Naive B cell (primary cell): ENCODE measurements around the gene FCHSD2. TPM values are rescaled to one million over a fixed set of nuclear protein-coding genes. Genes with fewer than 3 reads are reported as not detected.
"Not testable (repeated sequence)": the region's sequence is repeated elsewhere in the genome, so short reads cannot be mapped to it uniquely, and the experiment has no call there.

ENCODE experiments used
- ATAC-seq, 2 donors: fragments of 150-1000 bp; cut with Tn5 transposase; 2 replicates each; pipeline ENCODE4 v1.10.0; 2021; ENCODE audit warnings: low read depth in 2 of 2, mild to moderate bottlenecking in 2 of 2, moderate library complexity in 2 of 2
- DNase-seq: peaks from one replicate; pipeline ENCODE4 v3.0.0; 2022
- H3K27ac Mint-ChIP-seq, 6 donors: one replicate each; pipeline ENCODE4 v1.8.0; 2020 to 2022; ENCODE audit warnings: mild to moderate bottlenecking in 6 of 6, mixed read lengths in 6 of 6, moderate library complexity in 5 of 6, inconsistent platforms in 2 of 6
- H3K27me3 Mint-ChIP-seq, 3 donors: one replicate each; pipeline ENCODE4 v1.8.0; 2021 to 2022; ENCODE audit warnings: mixed read lengths in 3 of 3, mild to moderate bottlenecking in 1 of 3
- H3K36me3 Mint-ChIP-seq, 2 donors: one replicate each; pipeline ENCODE4 v1.8.0; 2020 to 2022; ENCODE audit warnings: mixed read lengths in 2 of 2, inconsistent platforms in 1 of 2, mild to moderate bottlenecking in 1 of 2
- H3K4me1 Mint-ChIP-seq, 3 donors: one replicate each; pipeline ENCODE4 v1.8.0; 2020 to 2022; ENCODE audit warnings: mixed read lengths in 3 of 3, inconsistent platforms in 1 of 3, mild to moderate bottlenecking in 1 of 3, moderate library complexity in 1 of 3
- H3K4me3 Mint-ChIP-seq, 8 donors: one replicate each; pipeline ENCODE4 v1.8.0; 2020 to 2022; ENCODE audit warnings: mild to moderate bottlenecking in 8 of 8, mixed read lengths in 8 of 8, moderate library complexity in 8 of 8, inconsistent platforms in 2 of 8
- H3K9me3 Mint-ChIP-seq, 7 donors: one replicate each; pipeline ENCODE4 v1.8.0; 2020 to 2022; ENCODE audit warnings: mixed read lengths in 7 of 7, mild to moderate bottlenecking in 5 of 7, inconsistent platforms in 2 of 7, moderate library complexity in 1 of 7
- polyA plus RNA-seq, 6 donors: library from polyadenylated mRNA; unstranded; fragments of 300-500 nt; fragmentation: Illumina TruSeq; gene quantifications; one replicate each; pipeline ENCODE4 v1.2.3, GENCODE V29; 2021; ENCODE audit warnings: low read depth in 6 of 6

Gene FCHSD2
- polyA plus RNA-seq, 6 donors from 2014 or later: 43.0 to 134 (median 104) TPM

DNA sequence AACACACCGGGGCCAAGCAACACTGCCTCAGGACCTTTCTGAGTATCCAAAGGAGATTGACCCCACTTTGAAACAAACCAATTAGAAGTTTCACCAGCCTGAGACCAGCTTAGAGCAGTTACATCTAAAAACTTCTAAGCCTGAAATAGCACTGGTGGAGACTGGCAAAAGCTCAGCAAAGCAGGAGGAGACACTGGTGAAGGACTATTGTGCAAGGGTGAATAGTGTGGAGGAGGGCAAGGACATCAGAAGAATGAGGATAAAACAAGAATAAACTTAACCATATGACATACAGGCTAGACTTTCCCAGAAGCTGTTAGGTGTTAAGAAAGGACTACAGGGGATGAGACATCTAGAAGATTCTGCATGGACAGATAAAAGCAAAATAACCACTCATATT, 152.4 kb downstream of the FCHSD2 start:
- H3K36me3 Mint-ChIP-seq: peaks cover 22 to 25% of the 10 kb centered on the region in 2 donors
- peaks cover 45 to 66% (median 57%) of the 10 kb centered on the region in 3 donors for H3K4me1 Mint-ChIP-seq
- no peaks in the 10 kb centered on the region for H3K27me3 Mint-ChIP-seq
- ATAC-seq (no peak), DNase-seq (no peak)
- peak overlapping the region in 3 of 8 donors; percentile 23 to 57 (median 40) for H3K4me3 Mint-ChIP-seq
- H3K27ac Mint-ChIP-seq: peak overlapping the region; percentile 51 to 90 (median 78)
- peaks cover 0 to 2% (median 0%) of the 10 kb centered on the region in 7 donors for H3K9me3 Mint-ChIP-seq

DNA sequence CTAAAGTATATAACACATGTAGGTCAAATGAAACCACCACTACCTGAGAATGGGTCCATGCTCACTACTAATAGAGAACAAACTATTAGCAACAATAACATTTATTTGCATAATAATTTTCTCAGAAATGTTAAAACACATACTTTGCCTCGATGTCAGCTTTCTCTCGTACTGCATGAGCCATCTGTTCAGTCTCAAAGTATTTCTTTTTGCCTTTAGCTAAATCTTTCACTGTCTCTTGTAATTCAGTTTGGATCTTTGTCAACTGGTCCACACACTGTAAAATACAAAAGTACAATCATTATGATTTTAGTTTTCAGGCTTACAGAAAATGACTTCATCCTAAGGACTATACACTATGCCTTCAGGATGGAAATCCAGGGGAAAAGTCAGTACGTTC, 153.3 kb downstream of the FCHSD2 start:
- H3K4me1 Mint-ChIP-seq: peaks cover 40 to 60% (median 49%) of the 10 kb centered on the region in 3 donors
- peaks cover 0 to 2% (median 0%) of the 10 kb centered on the region in 7 donors for H3K9me3 Mint-ChIP-seq
- DNase-seq (no peak), ATAC-seq (no peak)
- H3K27ac Mint-ChIP-seq: peak overlapping the region in 5 of 6 donors; percentile 47 to 84 (median 75)
- no peaks in the 10 kb centered on the region for H3K27me3 Mint-ChIP-seq
- H3K36me3 Mint-ChIP-seq: peaks cover 19 to 24% of the 10 kb centered on the region in 2 donors
- H3K4me3 Mint-ChIP-seq: no peak overlapping the region

DNA sequence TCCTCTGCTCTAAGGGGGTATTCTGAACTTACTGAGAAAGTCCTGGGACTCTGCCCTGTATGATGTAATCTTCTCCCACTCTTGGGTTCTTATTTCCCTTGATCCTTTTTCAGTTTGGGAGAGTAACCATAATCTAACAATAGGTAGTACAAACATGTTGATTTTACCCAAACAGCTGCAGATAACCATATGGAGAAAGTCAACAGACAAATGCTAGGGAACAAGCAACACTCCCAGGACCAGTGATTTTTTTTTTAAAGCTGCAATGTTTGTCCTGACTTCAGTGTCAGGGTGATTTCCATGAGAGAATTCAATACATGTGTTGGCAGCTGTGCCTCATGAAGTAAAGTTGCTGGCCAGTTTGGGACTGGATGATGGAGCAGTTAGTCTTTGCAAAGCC, 156.5 kb downstream of the FCHSD2 start:
- Mint-ChIP-seq H3K27ac (peak overlapping the region; percentile 37 to 85 (median 82)), H3K4me3 (no peak overlapping the region), H3K4me1 (peaks cover 47 to 63% (median 51%) of the 10 kb centered on the region in 3 donors), H3K9me3 (no peaks in the 10 kb centered on the region), H3K36me3 (peaks cover 19 to 27% of the 10 kb centered on the region in 2 donors), H3K27me3 (no peaks in the 10 kb centered on the region)
- no peak for DNase-seq
- ATAC-seq: no peak

DNA sequence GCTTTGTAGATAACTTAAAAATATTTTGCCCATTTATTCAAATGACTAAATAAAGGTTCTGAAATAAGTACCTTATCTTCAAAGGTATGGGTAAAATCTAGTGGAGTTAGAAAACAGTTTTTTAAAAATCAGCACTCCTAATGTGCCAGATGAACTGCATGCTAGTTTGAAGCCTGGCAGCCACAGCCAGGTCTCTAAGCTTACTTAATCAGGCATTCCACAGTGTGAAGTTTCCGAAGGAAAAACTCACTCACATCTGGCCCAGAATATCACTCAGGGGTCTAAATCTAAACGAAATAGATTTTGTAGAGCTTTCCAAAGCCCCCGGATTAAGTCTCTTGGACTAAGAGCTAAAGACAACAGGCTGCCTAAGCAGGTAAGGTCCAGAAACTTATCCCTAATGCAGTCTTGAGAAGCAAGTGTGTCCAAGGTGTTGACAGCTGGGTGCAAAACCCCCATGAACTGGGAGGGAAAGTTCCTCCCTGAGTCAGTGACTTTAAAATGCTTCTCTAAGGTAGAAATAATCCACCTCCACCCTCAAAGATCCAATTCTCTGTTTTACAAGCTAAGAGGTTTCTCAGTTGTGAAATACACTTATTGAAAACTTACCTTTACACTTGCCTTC, 157.6 kb downstream of the FCHSD2 start:
- ATAC-seq (no peak), DNase-seq (no peak)
- Mint-ChIP-seq H3K4me1 (peaks cover 45 to 59% (median 49%) of the 10 kb centered on the region in 3 donors), H3K27ac (peak overlapping the region in 2 of 6 donors; percentile 60 to 87), H3K27me3 (no peaks in the 10 kb centered on the region), H3K9me3 (no peaks in the 10 kb centered on the region), H3K4me3 (no peak overlapping the region), H3K36me3 (peaks cover 27 to 30% of the 10 kb centered on the region in 2 donors)

GRCh38 chr11:72983560-72983959, 158.6 kb downstream of the FCHSD2 start:
- peak overlapping the region in 2 of 6 donors; percentile 36 to 37 for H3K27ac Mint-ChIP-seq
- no peak for ATAC-seq
- no peak for DNase-seq
- no peak overlapping the region for H3K4me3 Mint-ChIP-seq
- H3K27me3 Mint-ChIP-seq: no peaks in the 10 kb centered on the region
- peaks cover 43 to 60% (median 51%) of the 10 kb centered on the region in 3 donors for H3K4me1 Mint-ChIP-seq
- H3K9me3 Mint-ChIP-seq: peaks cover 0 to 5% (median under 1%) of the 10 kb centered on the region in 7 donors
- peaks cover 34 to 37% of the 10 kb centered on the region in 2 donors for H3K36me3 Mint-ChIP-seq

DNA sequence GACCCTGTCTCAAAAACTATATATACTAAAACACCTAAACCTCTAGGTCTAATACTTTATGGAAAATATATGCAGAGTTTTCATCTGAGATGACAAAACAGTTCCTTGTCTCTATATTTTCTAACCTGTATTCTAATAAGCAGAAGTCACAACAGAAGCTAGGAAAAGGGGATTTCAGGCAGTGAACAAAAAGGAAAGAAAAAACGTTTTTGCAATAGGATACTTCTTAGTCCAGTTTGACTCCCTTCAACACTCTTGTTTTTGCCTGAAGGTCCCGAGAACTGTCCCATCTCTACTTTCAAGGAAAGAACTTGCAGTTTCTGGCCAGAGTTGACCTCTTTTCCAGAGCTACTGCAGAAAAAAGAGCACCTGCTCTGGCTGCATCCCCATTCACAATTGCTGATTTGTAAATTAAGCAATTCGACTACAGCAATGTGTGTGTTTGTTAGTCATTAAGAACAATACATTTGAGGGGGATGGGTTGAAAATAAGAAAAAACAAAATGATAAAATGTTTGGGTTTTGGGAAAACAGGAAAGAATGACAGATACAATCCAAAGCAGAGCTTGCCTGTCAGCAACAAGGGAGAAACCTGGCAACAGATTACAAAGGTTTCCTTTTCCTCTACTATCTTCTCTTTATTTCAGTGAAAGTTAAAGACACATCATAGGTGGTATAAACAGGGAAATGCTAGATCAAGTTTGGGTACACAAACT, 160.0 kb downstream of the FCHSD2 start:
- DNase-seq (no peak), ATAC-seq (no peak)
- H3K27me3 Mint-ChIP-seq: no peaks in the 10 kb centered on the region
- H3K9me3 Mint-ChIP-seq: peaks cover 0 to 8% (median 1%) of the 10 kb centered on the region in 7 donors
- H3K4me1 Mint-ChIP-seq: peaks cover 34 to 55% (median 39%) of the 10 kb centered on the region in 3 donors
- peak overlapping the region in 5 of 6 donors; percentile 16 to 88 (median 72) for H3K27ac Mint-ChIP-seq
- H3K4me3 Mint-ChIP-seq: peak overlapping the region in 1 of 8 donors; percentile 24
- H3K36me3 Mint-ChIP-seq: peaks cover 32 to 35% of the 10 kb centered on the region in 2 donors

DNA sequence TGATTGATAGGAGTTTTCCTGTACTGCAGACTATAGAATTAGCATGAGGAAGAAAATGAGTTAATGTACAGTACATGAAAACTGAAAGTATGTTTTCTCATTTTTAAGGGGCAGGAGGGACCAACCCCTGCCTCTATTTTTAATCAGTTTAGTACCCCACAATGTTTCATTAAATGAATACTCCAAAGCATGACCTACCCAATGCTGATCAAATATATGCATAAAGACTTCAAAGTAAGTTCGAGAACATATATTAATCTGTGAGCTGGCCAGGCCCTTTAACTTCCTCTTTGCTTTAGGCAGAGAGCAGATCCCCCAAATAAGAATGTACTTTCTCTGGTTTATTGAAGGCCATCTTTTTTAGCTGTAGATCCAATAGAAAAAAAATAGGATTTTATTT, 161.0 kb downstream of the FCHSD2 start:
- DNase-seq (peak; percentile 4), ATAC-seq (peak; percentile 43 to 51)
- Mint-ChIP-seq H3K9me3 (peaks cover 0 to 12% (median 1%) of the 10 kb centered on the region in 7 donors), H3K4me1 (peaks cover 29 to 56% (median 36%) of the 10 kb centered on the region in 3 donors), H3K4me3 (peak overlapping the region in 4 of 8 donors; percentile 35 to 57 (median 46)), H3K27me3 (no peaks in the 10 kb centered on the region), H3K27ac (peak overlapping the region; percentile 30 to 85 (median 74)), H3K36me3 (peaks cover 30 to 32% of the 10 kb centered on the region in 2 donors)

DNA sequence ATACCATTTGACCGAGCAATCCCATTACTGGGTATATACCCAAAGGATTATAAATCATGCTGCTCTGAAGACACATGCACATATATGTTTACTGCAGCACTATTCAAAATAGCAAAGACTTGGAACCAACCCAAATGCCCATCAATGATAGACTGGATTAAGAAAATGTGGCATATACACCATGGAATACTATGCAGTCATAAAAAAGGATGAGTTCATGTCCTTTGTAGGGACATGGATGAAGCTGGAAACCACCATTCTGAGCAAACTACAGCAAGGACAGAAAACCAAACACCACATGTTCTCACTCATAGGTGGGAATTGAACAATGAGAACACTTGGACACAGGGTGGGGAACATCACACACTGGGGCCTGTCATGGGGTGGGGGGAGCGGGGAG, 164.3 kb downstream of the FCHSD2 start:
- not testable (repeated sequence) for DNase-seq, H3K27me3 Mint-ChIP-seq, ATAC-seq
- peaks cover 43 to 62% (median 58%) of the 10 kb centered on the region in 3 donors for H3K4me1 Mint-ChIP-seq
- peak overlapping the region in 1 of 8 donors; percentile 47 for H3K4me3 Mint-ChIP-seq
- peaks cover 0 to 15% (median 1%) of the 10 kb centered on the region in 7 donors for H3K9me3 Mint-ChIP-seq
- H3K27ac Mint-ChIP-seq: peak overlapping the region in 1 of 6 donors; percentile 77
- H3K36me3 Mint-ChIP-seq: peaks cover 42 to 52% of the 10 kb centered on the region in 2 donors

DNA sequence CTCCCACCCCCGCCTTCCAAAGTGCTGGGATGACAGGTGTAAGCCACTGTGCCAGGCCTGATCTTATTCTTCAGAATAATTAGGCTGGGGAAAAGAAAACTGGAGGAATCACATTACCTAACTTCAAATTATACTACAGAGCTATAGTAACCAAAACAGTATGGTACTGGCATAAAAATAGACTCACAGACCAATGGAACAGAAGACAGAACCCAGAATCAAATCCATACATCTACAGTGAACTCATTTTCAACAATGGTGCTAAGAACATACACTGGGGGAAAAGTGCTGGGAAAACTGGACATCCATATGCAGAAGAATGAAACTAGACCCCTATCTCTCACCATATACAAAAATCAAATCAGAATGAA, 165.6 kb downstream of the FCHSD2 start:
- peak overlapping the region in 5 of 6 donors; percentile 66 to 72 (median 69) for H3K27ac Mint-ChIP-seq
- H3K36me3 Mint-ChIP-seq: peaks cover 42 to 52% of the 10 kb centered on the region in 2 donors
- H3K27me3 Mint-ChIP-seq, ATAC-seq, DNase-seq: not testable (repeated sequence)
- peaks cover 0 to 16% (median 1%) of the 10 kb centered on the region in 7 donors for H3K9me3 Mint-ChIP-seq
- peak overlapping the region in 1 of 8 donors; percentile 50 for H3K4me3 Mint-ChIP-seq
- H3K4me1 Mint-ChIP-seq: peaks cover 46 to 68% (median 63%) of the 10 kb centered on the region in 3 donors

DNA sequence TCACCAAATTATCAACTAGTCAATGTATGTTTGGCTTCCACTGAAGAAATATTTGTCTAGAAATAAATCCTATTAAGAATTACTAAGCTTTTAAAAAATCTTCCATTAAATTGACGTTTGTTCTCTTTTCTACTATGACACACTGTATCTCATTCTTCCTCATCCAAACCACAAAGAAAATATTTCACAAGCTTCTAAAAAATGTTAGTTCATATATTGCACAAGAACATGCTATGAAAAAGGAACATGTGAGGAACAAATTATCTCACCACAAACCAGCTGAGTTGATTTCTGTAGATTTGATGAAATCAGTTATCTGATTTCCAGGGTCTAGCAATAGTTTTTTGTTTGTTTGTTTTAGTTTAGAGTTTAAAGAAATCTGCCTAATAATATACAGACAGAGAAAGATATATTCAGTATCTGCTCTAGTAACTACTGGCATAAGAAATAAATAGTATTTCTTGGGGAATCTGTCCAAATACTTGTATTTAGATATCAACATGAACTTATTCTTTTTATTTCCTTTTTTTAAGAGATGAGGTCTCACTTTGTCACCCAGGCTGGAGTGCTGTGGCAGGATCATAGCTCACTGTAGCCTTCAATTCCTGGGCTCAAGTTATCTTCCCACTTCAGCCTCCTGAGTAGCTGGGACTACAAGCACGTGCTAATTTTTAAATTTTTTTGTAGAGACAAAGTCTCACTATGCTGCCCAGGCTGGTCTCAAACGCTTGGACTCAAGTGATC, 166.2 kb downstream of the FCHSD2 start:
- Mint-ChIP-seq H3K36me3 (peaks cover 42 to 52% of the 10 kb centered on the region in 2 donors), H3K4me3 (peak overlapping the region in 2 of 8 donors; percentile 26 to 50), H3K27me3 (no peaks in the 10 kb centered on the region), H3K9me3 (peaks cover 0 to 16% (median 1%) of the 10 kb centered on the region in 7 donors), H3K4me1 (peaks cover 48 to 71% (median 62%) of the 10 kb centered on the region in 3 donors), H3K27ac (peak overlapping the region in 5 of 6 donors; percentile 30 to 72 (median 69))
- ATAC-seq: peak in 1 of 2 donors; percentile 42
- no peak for DNase-seq

GRCh38 chr11:72974487-72975205, 167.5 kb downstream of the FCHSD2 start:
- Mint-ChIP-seq H3K4me1 (peaks cover 50 to 73% (median 67%) of the 10 kb centered on the region in 3 donors), H3K27me3 (no peaks in the 10 kb centered on the region), H3K4me3 (no peak overlapping the region), H3K27ac (peak overlapping the region in 5 of 6 donors; percentile 6 to 82 (median 40)), H3K9me3 (peaks cover 0 to 16% (median 1%) of the 10 kb centered on the region in 7 donors), H3K36me3 (peaks cover 40 to 44% of the 10 kb centered on the region in 2 donors)
- DNase-seq (no peak), ATAC-seq (no peak)

GRCh38 chr11:72972496-72973128, 169.5 kb downstream of the FCHSD2 start:
- Mint-ChIP-seq H3K4me1 (peaks cover 49 to 67% (median 62%) of the 10 kb centered on the region in 3 donors), H3K27ac (peak overlapping the region in 5 of 6 donors; percentile 21 to 82 (median 70)), H3K4me3 (peak overlapping the region in 1 of 8 donors; percentile 19), H3K27me3 (no peaks in the 10 kb centered on the region), H3K9me3 (peaks cover 0 to 8% (median 0%) of the 10 kb centered on the region in 7 donors), H3K36me3 (peaks cover 25 to 38% of the 10 kb centered on the region in 2 donors)
- no peak for DNase-seq
- no peak for ATAC-seq
